Peyer's patch (tissue), 4 donors: ENCODE results near the gene SLC16A9. TPM values are rescaled to one million over a fixed set of nuclear protein-coding genes. Genes with fewer than 3 reads are reported as not detected.
"Not testable (repeated sequence)": the region's sequence is repeated elsewhere in the genome, so short reads cannot be mapped to it uniquely, and the experiment has no call there.

Experiments
- DNase-seq, 3 donors: peaks; one replicate each; pipeline ENCODE4 v3.0.0-alpha.2; 2017 to 2019
- H3K27ac ChIP-seq, 4 donors: fragments of 200-600 bp; sonication (generic); one replicate each; pipeline ENCODE4 v1.5.1; 2016 to 2019
- H3K27me3 ChIP-seq, 2 donors: fragments of 200-600 bp; sonication (generic); one replicate each; pipeline ENCODE4 v1.5.1; 2019
- H3K36me3 ChIP-seq, 3 donors: fragments of 200-600 bp; sonication (generic); one replicate each; pipeline ENCODE4 v1.5.1; 2016 to 2019
- H3K4me1 ChIP-seq, 4 donors: fragments of 200-600 bp; sonication (generic); one replicate each; pipeline ENCODE4 v1.5.1; 2016 to 2019
- H3K4me3 ChIP-seq, 4 donors: fragments of 200-600 bp; sonication (generic); 1 replicate in 3 of 4; 2 replicates in 1 of 4; pipeline ENCODE4 v1.5.1; 2016 to 2019; ENCODE audit warnings: mild to moderate bottlenecking in 1 of 4
- H3K9me3 ChIP-seq, 4 donors: fragments of 200-600 bp; sonication (generic); one replicate each; pipeline ENCODE4 v1.5.1; 2016 to 2019; ENCODE audit warnings: mild to moderate bottlenecking in 1 of 4
- POLR2A ChIP-seq, 2 donors: fragments of 450-650 bp; IDR thresholded peaks; one replicate each; pipeline ENCODE4 v1.5.1; 2017; ENCODE audit warnings: antibody characterized with exemption in 2 of 2, mild to moderate bottlenecking in 2 of 2, moderate library complexity in 2 of 2
- total RNA-seq, 4 donors: library from RNA; depleted of rRNA; stranded (reverse); fragments of >200 nt; gene quantifications; one replicate each; pipeline ENCODE4 v1.1.0, GENCODE V29; 2016
- TF ChIP-seq, protein P1 (sequence below), 6 experiments: fragments of 450-650 bp in 4 of 6; fragments of 200-600 bp in 2 of 6; sonication (generic) in 1 of 6; IDR thresholded peaks; one replicate each; pipeline ENCODE4 v1.5.1; 2017 to 2019; ENCODE audit warnings: antibody characterized with exemption in 6 of 6, mild to moderate bottlenecking in 3 of 6, moderate library complexity in 1 of 6

SLC16A9 gene
- total RNA-seq, 4 donors from 2014 or later = 1.5 to 4.0 (median 2.3) TPM; not detected in 1

DNA sequence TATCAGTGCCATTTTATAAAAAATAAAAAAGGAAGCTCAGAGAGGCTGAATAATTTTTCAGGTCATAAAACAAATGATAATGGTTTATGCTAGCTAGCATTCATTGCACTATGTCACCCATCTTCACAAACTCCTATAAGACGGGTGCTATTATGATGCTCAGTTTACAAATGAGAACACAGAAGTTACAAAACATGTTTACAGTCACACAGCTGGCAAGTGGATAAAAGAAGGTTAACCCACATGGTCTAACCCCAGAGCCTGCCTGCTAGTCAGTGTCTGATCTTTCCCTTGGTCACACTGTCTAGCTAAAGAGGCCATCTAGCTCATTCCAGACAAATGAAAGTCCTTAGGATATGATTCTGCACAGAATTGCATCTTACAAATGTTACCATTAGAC, 39.4 kb downstream of the SLC16A9 start:
- Histone ChIP-seq H3K4me1 (no peaks in the 10 kb centered on the region), H3K36me3 (no peaks in the 10 kb centered on the region), H3K27me3 (no peaks in the 10 kb centered on the region), H3K4me3 (no peak overlapping the region), H3K9me3 (no peaks in the 10 kb centered on the region), H3K27ac (no peak overlapping the region)
- no peak for DNase-seq
- TF ChIP-seq POLR2A (IDR thresholded peaks at IDR 0.05) = no peak
- TF ChIP-seq, protein P1, sequence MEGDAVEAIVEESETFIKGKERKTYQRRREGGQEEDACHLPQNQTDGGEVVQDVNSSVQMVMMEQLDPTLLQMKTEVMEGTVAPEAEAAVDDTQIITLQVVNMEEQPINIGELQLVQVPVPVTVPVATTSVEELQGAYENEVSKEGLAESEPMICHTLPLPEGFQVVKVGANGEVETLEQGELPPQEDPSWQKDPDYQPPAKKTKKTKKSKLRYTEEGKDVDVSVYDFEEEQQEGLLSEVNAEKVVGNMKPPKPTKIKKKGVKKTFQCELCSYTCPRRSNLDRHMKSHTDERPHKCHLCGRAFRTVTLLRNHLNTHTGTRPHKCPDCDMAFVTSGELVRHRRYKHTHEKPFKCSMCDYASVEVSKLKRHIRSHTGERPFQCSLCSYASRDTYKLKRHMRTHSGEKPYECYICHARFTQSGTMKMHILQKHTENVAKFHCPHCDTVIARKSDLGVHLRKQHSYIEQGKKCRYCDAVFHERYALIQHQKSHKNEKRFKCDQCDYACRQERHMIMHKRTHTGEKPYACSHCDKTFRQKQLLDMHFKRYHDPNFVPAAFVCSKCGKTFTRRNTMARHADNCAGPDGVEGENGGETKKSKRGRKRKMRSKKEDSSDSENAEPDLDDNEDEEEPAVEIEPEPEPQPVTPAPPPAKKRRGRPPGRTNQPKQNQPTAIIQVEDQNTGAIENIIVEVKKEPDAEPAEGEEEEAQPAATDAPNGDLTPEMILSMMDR (IDR thresholded peaks at IDR 0.05) = no peak

- Histone ChIP-seq H3K27ac (no peak overlapping the region), H3K4me3 (no peak overlapping the region), H3K9me3 (no peaks in the 10 kb centered on the region), H3K4me1 (no peaks in the 10 kb centered on the region), H3K27me3 (no peaks in the 10 kb centered on the region), H3K36me3 (no peaks in the 10 kb centered on the region)
- DNase-seq = no peak
- TF ChIP-seq, protein P1 (IDR thresholded peaks at IDR 0.05) = no peak
- TF ChIP-seq POLR2A (IDR thresholded peaks at IDR 0.05) = no peak
Measured at GRCh38 chr10:59668096-59668495, 41.6 kb downstream of the SLC16A9 start.

DNA sequence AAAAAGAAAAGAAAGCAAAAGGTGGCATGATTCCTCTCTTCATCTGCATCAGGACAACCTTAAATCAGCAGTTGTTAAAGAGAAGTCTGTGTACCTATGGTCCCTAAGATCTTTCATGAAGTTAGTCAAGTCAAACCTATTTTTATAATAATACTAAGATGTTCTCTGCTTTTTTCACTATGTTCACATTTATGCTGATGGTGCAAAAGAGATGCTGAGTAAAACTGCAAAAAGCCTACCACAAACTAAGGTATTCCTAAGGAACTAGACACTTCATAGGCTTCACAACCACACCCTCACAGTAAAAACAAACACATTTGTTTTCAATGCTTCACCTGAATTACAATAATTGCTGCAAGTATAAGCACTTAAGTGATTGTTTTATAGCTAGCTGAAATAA, 43.3 kb downstream of the SLC16A9 start:
- Histone ChIP-seq H3K27me3 (no peaks in the 10 kb centered on the region), H3K27ac (no peak overlapping the region), H3K4me3 (no peak overlapping the region), H3K4me1 (no peaks in the 10 kb centered on the region), H3K9me3 (no peaks in the 10 kb centered on the region), H3K36me3 (no peaks in the 10 kb centered on the region)
- DNase-seq = no peak
- TF ChIP-seq POLR2A (IDR thresholded peaks at IDR 0.05) = no peak
- TF ChIP-seq, protein P1 (IDR thresholded peaks at IDR 0.05) = no peak

DNA sequence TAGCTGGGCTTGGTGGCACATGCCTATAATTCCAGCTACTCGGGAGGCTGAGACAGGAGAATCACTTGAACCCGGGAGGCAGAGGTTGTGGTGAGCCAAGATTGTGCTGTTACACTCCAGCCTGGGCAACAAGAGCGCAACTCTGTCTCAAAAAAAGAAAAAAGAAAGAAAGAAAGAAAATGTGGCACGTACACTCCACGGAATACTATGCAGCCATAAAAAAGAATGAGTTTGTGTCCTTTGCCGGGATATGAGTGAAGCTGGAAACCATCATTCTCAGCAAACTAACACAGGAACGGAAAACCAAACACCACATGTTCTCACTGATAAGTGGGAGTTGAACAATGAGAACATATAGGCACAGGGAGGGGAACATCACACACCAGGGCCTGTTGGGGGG, 46.4 kb downstream of the SLC16A9 start:
- not testable (repeated sequence) for H3K9me3 ChIP-seq, H3K4me3 ChIP-seq, H3K27me3 ChIP-seq, H3K27ac ChIP-seq, H3K36me3 ChIP-seq, H3K4me1 ChIP-seq, DNase-seq

DNA sequence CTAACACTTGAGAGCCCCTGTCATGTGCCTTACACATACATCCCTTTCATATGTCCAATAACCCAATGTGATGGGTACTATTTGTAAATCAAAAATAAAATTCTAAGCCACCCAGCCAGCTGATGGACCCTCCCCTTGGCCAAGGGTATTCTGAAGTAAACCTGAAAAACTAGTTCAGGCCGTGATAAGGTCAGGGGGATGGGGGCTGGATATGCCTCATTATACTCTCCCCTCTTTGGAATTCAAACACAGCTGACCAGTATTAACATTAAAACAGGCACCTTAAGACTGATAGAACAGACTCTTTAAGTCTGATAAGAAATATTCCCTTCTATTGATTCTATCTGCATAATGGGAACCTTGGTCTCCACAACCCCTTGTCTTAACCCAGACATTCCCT, 51.9 kb downstream of the SLC16A9 start:
- no peak for TF ChIP-seq POLR2A (IDR thresholded peaks at IDR 0.05)
- TF ChIP-seq, protein P1 (IDR thresholded peaks at IDR 0.05) = no peak
- Histone ChIP-seq H3K27ac (no peak overlapping the region), H3K27me3 (no peaks in the 10 kb centered on the region), H3K4me3 (no peak overlapping the region), H3K9me3 (no peaks in the 10 kb centered on the region), H3K4me1 (no peaks in the 10 kb centered on the region), H3K36me3 (no peaks in the 10 kb centered on the region)
- DNase-seq = no peak

DNA sequence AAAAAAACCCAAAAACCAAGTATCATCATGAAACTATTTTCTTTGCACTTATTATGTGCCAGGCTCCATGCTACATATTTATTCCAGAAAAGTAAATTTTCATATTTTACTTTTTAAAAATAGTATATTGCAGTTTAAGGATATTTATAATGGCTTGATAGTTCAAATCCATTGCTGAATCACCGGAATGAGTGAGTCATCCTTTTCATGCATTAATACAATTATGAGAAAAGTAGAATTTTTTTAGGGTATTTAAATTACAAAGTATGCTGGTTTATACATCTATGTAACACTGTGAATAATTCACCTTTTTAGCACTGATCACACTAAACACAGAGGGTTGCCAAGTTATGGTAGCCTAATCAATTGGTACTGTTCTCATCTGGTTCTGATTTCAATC, 54.3 kb downstream of the SLC16A9 start:
- no peak for DNase-seq
- no peaks in the 10 kb centered on the region for H3K4me1 ChIP-seq
- no peaks in the 10 kb centered on the region for H3K9me3 ChIP-seq
- no peak overlapping the region for H3K27ac ChIP-seq
- no peak for TF ChIP-seq POLR2A (IDR thresholded peaks at IDR 0.05)
- TF ChIP-seq, protein P1 (IDR thresholded peaks at IDR 0.05) = no peak
- no peaks in the 10 kb centered on the region for H3K36me3 ChIP-seq
- H3K4me3 ChIP-seq = no peak overlapping the region
- no peaks in the 10 kb centered on the region for H3K27me3 ChIP-seq
